Adrenal gland (tissue), 5 donors: ENCODE measurements around the gene IL20RA.

Source experiments
- POLR2A ChIP-seq, 2 donors: fragments of 450-650 bp; IDR thresholded peaks; one replicate each; pipeline ENCODE4 v1.6.1; 2017; ENCODE audit warnings: antibody characterized with exemption in 2 of 2, mild to moderate bottlenecking in 2 of 2, moderate library complexity in 1 of 2
- TF ChIP-seq, protein P1 (sequence below), 6 experiments: fragments of 450-650 bp in 4 of 6; fragments of 200-600 bp in 2 of 6; sonication (generic) in 1 of 6; IDR thresholded peaks; 1 replicate in 5 of 6; 2 replicates in 1 of 6; pipeline versions ENCODE4 v1.5.1 to v1.8.0; 2016 to 2021; ENCODE audit warnings: antibody characterized with exemption in 6 of 6, mild to moderate bottlenecking in 2 of 6, moderate library complexity in 1 of 6
- donor health status: DM: no; HTN: no; CAD: no.

DNA sequence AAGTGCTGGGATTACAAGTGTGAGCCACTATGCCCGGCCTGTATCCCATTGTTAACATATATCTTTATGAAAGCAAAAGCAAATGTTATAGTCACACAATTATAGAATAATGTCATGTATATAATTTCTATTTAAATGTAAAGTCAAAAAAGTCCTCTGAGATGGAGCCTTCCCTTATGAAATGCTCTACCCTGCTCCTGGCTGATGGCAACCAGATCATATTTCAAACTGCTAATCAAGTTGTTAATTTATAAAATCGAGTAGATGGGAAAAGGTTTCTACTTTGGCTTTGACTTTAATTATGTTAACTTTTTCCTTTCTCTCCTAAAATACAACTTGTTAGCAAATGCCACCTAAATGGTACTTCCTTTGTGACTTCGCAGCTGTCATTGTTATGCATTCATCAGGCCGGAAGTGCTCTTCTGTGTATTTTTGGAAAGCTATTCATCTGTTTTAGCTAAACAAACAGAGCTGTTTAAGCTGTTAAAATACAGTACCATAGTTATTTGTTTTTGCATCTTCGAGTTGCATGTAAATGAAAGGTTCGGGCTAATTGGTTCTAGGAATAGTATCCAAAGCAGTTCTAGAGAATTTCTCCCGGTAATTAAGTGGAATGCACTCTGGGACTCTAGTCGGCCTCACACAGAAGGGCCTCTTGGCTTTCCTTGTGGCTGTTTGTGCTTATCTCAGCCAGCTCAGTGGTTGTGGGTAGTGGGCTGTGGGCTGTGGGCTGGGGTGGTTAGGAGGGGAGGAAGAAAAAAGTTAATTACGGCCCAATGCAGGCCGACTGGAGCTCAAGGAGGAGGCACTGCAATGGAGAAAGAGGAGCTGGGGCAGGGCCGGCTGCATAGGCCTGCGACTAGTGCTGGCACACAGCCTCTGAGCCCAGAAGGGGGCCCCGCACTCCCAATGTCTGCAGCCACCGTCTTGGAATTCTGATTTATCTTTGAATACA, 87.9 kb downstream of the IL20RA start:
- TF ChIP-seq POLR2A (IDR thresholded peaks at IDR 0.05) = no peak
- TF ChIP-seq, protein P1, sequence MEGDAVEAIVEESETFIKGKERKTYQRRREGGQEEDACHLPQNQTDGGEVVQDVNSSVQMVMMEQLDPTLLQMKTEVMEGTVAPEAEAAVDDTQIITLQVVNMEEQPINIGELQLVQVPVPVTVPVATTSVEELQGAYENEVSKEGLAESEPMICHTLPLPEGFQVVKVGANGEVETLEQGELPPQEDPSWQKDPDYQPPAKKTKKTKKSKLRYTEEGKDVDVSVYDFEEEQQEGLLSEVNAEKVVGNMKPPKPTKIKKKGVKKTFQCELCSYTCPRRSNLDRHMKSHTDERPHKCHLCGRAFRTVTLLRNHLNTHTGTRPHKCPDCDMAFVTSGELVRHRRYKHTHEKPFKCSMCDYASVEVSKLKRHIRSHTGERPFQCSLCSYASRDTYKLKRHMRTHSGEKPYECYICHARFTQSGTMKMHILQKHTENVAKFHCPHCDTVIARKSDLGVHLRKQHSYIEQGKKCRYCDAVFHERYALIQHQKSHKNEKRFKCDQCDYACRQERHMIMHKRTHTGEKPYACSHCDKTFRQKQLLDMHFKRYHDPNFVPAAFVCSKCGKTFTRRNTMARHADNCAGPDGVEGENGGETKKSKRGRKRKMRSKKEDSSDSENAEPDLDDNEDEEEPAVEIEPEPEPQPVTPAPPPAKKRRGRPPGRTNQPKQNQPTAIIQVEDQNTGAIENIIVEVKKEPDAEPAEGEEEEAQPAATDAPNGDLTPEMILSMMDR (IDR thresholded peaks at IDR 0.05) = no peak
